HG03442 (cell line): ENCODE measurements around the gene LURAP1L.

ENCODE experiments used
- ATAC-seq: cut with Tn5 transposase; IDR thresholded peaks from one replicate; pipeline ENCODE4 v1.9.1; 2021; ENCODE audit warnings: mild to moderate bottlenecking, moderate library complexity; ENCODE audit not compliant: unreplicated experiment

LURAP1L gene

DNA sequence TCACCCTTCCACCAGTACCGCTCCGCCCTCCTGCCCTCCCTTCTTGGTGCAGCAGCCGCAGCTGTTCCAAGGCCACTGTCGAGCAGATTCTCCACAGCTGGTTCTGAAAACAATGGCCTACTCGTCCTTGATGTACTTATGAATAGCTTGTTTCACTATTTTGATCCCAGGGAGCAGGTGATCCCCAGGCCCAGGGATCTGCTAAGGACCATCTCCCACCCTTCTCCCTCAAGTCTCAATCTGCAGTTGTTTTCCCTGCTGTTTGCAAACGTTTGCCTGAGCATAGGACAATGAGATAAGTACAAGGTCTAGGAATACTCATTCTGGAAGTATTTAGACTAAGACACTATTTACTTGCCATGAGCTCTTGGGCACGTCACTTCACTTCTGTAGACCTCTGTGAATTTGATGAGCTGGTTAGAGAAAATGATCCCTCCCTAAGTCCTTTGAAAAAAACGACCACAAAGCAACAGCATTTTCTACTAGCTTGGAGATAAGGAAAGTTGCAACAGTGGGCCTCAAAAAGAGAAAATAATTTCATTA lies 1.8 kb downstream of the LURAP1L start:
- no peak for ATAC-seq

- ATAC-seq: no peak
These were observed 2.6 kb downstream of the LURAP1L start for GRCh38 chr9:12777121-12778022.

GRCh38 chr9:12778389-12778788 lies 3.6 kb downstream of the LURAP1L start:
- no peak for ATAC-seq

- ATAC-seq: no peak
These were observed 6.5 kb downstream of the LURAP1L start for GRCh38 chr9:12781226-12781733.

- ATAC-seq: no peak
These were observed 9.1 kb downstream of the LURAP1L start for GRCh38 chr9:12783767-12784460.

DNA sequence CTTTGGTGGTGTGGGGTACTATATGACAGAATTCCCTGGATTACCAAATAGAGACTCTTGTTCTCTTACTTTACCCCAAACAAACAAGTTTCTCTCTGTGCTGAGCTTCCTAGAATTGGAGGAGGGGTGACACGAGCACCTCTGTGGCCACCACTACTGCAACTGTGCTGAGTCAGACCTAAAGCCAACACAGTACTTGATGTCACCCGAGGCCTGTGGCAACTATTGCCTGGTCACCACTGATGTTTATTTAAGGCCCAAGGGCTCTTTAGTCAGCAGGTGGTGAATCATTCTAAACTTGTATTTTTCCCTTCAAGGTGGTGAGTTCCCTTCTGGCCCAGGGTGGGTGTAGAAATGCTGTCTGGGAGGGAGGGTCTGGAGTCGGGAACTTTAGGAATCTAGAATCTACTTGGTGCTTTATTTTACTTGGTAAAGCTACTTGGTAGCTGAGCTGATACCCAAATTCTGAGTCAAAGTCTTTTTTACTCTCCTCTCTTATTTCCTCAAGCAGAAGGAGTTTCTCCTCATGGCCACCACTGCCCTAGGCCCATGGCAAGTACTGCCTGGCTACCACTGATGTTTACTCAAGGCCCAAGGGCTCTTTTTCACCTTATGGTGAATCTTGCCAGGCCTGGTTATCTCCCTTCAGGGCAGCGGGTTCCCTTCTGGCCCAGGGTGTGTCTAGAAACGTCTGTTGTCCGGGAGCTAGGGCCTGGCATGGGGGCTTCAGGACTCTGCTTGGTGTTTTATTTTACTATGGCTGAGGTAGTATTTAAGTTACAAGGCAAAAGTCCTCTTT lies 9.8 kb downstream of the LURAP1L start:
- peak; percentile 98 for ATAC-seq

DNA sequence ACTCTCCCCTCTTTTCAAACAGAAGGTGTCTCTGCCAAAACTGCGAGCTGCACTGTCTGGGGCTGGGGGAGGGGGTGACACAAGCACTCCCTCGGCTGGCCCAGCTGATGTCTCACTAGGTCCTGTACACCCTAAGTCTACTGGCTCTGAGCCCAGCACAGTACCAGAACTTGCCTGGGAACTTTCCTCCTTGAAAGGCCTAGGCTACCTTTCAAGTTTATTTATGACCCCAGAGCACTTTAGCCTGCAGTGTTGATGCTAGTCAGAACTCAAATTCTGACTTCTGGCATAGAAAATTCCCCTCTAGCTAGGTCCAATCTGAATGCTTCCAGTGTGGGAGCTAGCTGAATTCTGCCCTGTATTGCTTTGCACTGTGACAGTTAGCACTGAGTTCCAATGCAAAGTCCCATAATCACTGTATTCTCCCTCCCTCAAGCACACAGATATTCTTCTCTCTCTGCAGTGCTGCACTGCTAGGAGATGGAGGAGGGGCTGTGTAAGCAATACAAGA lies 10.5 kb downstream of the LURAP1L start:
- ATAC-seq: no peak

- ATAC-seq: no peak
These were observed 11.1 kb downstream of the LURAP1L start for GRCh38 chr9:12785941-12786340.

DNA sequence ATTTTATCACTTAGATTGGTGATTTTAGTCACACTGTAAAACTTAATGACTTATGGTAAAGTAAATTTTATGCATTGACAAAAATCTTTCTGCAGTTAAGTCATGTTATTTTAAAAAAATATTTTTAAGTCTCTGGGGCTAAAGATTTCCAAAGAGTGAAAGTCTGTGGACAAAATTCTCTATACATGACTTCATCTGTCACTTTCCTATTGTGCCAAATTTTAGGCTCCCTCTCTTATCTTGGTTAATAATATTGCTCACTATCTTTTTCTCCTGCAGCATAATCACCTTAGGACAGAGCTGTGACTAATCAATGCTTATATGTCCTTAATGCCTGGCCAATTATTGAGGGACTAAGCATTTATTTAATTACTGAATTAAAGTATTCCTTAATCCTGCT lies 15.2 kb downstream of the LURAP1L start:
- no peak for ATAC-seq

- no peak for ATAC-seq
These were observed 16.1 kb downstream of the LURAP1L start for GRCh38 chr9:12790883-12791282.

DNA sequence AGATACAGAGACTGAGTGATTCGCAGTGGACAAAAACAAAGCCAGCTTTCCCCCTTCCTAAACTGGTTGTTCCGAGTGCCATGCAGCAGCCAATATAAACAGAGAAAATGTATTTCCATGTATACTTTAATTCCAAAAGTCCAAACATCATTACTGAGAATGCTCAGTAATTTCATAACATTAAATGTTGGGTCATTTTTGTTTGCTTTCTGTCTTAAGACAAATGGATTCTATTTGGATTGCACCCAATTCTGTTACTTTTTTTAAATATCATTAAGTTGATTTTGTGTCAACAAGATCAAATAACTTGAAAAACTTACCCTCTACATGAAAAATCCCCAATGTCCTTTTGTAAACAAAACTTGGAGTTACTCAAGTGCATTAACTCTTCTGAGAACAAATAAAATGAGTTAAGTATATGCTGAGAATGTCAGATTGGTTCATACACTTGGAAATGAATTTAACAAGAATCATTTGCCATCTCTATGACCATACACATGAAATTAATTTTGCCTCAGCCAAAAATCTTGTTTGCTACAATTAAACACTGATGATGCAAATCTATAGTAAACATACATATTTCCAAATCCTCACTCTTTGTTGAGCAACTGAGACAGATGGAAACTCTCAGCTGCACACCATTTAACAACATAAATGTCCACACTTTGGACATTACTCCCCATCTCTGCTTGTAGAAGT lies 19.4 kb downstream of the LURAP1L start:
- no peak for ATAC-seq

DNA sequence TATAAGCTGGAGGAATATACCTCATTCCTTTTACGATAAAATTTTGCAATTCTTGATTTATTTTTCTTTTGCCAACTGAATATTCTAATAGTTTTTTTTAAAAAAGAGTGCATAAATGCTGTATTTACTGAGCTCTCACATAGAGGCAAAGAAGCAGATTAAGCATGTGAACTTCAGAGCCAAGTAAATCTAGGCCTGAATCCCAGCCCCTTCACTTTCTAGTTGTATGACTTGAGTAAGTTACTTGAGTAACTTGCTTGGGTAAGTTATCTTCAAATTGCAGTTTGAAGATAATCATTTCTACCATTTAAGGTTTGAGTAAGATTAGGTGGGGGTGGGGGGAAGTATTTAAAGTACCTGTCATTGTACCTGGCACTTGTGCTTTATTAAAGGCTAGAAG lies 21.8 kb downstream of the LURAP1L start:
- no peak for ATAC-seq

DNA sequence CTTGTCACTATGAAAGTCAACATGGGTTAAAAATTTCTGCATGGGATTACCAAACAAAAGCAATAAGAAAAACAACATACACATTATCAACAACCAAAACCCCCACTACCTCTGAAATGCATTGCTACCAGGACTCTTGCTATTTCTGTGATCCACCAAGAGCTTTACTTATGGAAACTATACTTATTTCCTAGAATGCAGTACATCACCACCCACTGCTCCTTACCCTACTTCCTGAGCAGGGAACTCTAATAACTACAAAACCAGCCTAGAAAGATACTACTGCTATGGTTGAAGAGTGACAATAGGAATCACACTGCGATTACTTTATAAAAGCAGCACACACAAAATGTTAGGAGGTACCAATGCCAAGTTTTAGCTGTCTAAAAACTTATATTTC lies 22.2 kb downstream of the LURAP1L start:
- ATAC-seq: no peak

GRCh38 chr9:12798066-12798770 lies 23.4 kb downstream of the LURAP1L start:
- ATAC-seq: no peak

DNA sequence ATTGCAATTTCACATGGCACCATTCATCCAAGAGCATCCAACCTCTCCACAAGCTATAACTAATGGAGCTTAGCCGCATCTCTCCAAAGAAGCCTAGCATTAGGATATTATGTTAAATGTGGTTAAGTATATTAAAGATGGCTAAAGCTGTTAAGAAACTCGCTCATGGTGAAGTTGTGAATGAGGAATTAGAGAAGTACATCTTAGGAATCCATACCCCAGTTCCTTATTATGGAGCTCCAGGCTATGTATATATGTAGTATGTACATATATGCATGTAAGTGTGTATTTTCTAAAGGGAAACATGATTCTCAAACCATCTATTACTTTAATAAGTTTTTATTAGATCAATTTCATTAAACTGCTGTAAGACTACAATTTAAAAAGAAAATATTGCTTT lies 26.4 kb downstream of the LURAP1L start:
- ATAC-seq: no peak

DNA sequence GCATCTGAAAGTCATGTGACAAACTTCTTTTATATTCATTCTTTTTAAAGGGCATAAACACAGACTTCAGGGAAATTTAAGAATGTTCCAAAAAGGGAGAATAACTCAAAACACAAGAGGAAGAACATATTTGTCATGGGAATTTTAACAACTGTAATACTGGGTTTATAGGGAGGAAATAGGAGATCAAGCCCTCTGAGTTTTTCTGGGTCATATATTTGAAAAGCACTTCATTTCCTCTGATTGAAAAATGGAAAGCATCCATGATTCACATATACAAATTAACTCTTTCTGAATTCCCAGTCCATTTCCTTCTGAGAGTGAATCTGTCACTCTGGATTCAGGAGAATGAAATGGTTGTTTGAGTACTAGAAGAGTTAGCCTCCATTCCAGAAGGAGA lies 26.8 kb downstream of the LURAP1L start:
- ATAC-seq: no peak

GRCh38 chr9:12802093-12802492 lies 27.3 kb downstream of the LURAP1L start:
- no peak for ATAC-seq

GRCh38 chr9:12808569-12808968 lies 33.7 kb downstream of the LURAP1L start:
- no peak for ATAC-seq

DNA sequence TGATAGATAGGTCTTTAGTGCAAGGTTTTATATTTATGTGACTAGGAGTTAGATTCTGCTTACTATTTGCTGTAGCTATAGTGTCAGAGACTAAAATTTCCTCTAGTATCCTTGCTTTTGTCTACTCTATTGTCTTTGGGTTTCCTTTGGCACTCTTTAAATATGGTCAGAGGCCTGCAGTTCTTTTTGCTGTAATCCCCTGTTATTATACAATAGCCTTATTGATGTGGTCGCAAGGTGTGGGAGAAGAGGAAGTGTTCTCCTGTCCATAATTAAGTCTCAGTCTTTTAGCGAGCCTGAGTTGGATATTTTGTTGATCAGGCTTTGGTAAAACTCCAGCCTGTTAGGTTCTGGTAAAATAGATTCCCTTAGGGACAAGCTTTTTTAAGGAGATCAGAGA lies 34.9 kb downstream of the LURAP1L start:
- no peak for ATAC-seq

DNA sequence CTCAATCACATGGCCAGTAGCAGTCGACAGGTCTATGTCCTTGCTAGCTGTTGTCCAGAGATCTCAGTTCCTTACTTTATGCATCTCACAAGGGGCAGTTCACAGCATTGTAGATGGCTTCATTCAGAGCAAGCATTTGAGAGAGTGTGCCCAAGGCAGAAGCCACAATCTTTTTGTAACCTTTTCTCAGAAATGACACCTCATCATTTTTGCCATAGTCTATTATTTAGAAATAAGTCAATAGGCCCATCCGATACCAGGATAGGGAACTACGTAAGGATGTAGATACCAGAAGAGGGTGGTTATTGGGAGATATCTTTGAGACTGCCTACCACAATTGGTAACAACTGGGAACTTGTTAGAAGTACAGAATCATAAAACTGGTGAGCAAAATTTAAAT lies 37.1 kb downstream of the LURAP1L start:
- no peak for ATAC-seq
